Loucy (cell line): Measurements from ENCODE around the gene CD44.

Experiments used
- H2AFZ ChIP-seq: fragments of 200-600 bp; sonication (generic); 2 replicates; pipeline ENCODE4 v1.6.0; 2016; ENCODE audit warnings: antibody characterized with exemption, mild to moderate bottlenecking, low read length, moderate library complexity
- H3F3A ChIP-seq: fragments of 200-600 bp; 2 replicates; pipeline ENCODE4 v1.6.0; 2016; ENCODE audit warnings: antibody characterized with exemption, low read depth, mild to moderate bottlenecking
- H3K27me3 ChIP-seq: fragments of 200-600 bp; sonication (generic); 2 replicates; pipeline ENCODE4 v1.6.1; 2014; ENCODE audit warnings: low read length, mild to moderate bottlenecking; ENCODE audit not compliant: insufficient read depth, poor library complexity, severe bottlenecking
- H3K36me3 ChIP-seq: fragments of 200-600 bp; sonication (generic); 2 replicates; pipeline ENCODE4 v1.6.1; 2016; ENCODE audit warnings: low read length; ENCODE audit not compliant: insufficient read depth
- H3K4me1 ChIP-seq: fragments of 200-600 bp; sonication (generic); 2 replicates; pipeline ENCODE4 v1.5.1; 2014; ENCODE audit warnings: low read length, mild to moderate bottlenecking; ENCODE audit not compliant: insufficient read depth, poor library complexity, severe bottlenecking
- H3K4me2 ChIP-seq: fragments of 200-600 bp; sonication (generic); 2 replicates; pipeline ENCODE4 v1.6.0; 2014; ENCODE audit warnings: antibody characterized with exemption, low read length, low read depth, mild to moderate bottlenecking; ENCODE audit not compliant: poor library complexity, severe bottlenecking
- H3K4me3 ChIP-seq: fragments of 200-600 bp; sonication (generic); 2 replicates; pipeline ENCODE4 v1.5.1; 2014; ENCODE audit warnings: low read length, mild to moderate bottlenecking, mixed read lengths; ENCODE audit not compliant: poor library complexity, severe bottlenecking
- H3K79me2 ChIP-seq: fragments of 200-600 bp; sonication (generic); 2 replicates; pipeline ENCODE4 v1.6.1; 2014; ENCODE audit warnings: low read length; ENCODE audit not compliant: insufficient read depth
- H3K9ac ChIP-seq: fragments of 200-600 bp; sonication (generic); 2 replicates; pipeline ENCODE4 v1.6.0; 2014; ENCODE audit warnings: mild to moderate bottlenecking, low read depth, low read length, moderate library complexity; ENCODE audit not compliant: poor library complexity, severe bottlenecking
- H3K9me2 ChIP-seq: fragments of 200-600 bp; sonication (generic); replicated peaks from 2 replicates; pipeline ENCODE4 v1.6.1; 2016; ENCODE audit warnings: low read depth, low read length, mixed read lengths
- H3K9me3 ChIP-seq: fragments of 200-600 bp; sonication (generic); 2 replicates; pipeline ENCODE4 v1.6.1; 2014; ENCODE audit warnings: mild to moderate bottlenecking, antibody characterized with exemption, low read length, low read depth; ENCODE audit not compliant: insufficient read depth
- H4K20me1 ChIP-seq: fragments of 200-600 bp; sonication (generic); 2 replicates; pipeline ENCODE4 v1.6.0; 2014; ENCODE audit warnings: antibody characterized with exemption, low read length, mild to moderate bottlenecking; ENCODE audit not compliant: insufficient read depth, poor library complexity, severe bottlenecking
- EZH2phosphoT487 ChIP-seq: fragments of 200-600 bp; IDR thresholded peaks from 2 replicates; pipeline ENCODE4 v1.6.1; 2018; ENCODE audit warnings: antibody characterized with exemption, mild to moderate bottlenecking, moderate library complexity, borderline replicate concordance
- TF ChIP-seq, protein P1 (sequence below): fragments of 200-600 bp; sonication (generic); conservative IDR thresholded peaks from 2 replicates; pipeline ENCODE4 v1.5.1; 2014; ENCODE audit warnings: mild to moderate bottlenecking, antibody characterized with exemption, low read length

Gene CD44

DNA sequence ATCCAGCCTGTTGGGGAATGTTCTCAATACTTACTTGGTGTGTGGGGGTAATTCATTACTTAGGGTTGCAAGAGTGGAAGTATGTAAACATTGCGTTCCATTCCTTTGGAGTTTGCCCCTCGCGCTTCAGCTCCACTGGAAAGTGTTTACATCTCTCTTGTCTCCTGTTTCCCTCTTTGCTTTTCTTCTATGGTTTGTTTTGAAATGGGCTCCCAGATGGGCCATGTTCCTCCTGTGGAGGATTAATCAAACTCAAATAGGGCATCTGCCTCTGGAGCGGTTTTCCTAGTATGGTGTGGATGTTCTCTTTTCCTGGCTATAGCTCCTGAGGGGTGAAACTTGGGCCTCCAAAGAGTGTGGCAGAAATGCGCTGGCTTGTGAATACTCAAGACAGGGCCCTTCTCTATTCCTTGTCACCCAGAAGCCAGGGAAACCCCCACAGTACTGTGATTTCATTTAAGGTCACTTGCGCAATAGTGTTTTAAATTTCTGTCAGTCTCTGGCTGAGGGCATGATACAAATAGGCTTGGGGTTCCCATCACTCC, 51.9 kb downstream of the CD44 start:
- Histone ChIP-seq H3K79me2 (peaks cover 3% of the 10 kb centered on the region; the same call in 1 of the 2 replicates), H3K4me3 (no peak overlapping the region), H4K20me1 (no peaks in the 10 kb centered on the region), H2AFZ (no peak overlapping the region), H3K36me3 (peaks cover 95% of the 10 kb centered on the region; the same call in 1 of the 2 replicates), H3K9ac (no peak overlapping the region), H3F3A (no peaks in the 10 kb centered on the region), H3K27me3 (no peaks in the 10 kb centered on the region), H3K9me3 (no peaks in the 10 kb centered on the region), H3K9me2 (no peaks in the 10 kb centered on the region), H3K4me1 (no peaks in the 10 kb centered on the region), H3K4me2 (no peak overlapping the region)
- TF ChIP-seq EZH2phosphoT487 = no peak
- TF ChIP-seq, protein P1, sequence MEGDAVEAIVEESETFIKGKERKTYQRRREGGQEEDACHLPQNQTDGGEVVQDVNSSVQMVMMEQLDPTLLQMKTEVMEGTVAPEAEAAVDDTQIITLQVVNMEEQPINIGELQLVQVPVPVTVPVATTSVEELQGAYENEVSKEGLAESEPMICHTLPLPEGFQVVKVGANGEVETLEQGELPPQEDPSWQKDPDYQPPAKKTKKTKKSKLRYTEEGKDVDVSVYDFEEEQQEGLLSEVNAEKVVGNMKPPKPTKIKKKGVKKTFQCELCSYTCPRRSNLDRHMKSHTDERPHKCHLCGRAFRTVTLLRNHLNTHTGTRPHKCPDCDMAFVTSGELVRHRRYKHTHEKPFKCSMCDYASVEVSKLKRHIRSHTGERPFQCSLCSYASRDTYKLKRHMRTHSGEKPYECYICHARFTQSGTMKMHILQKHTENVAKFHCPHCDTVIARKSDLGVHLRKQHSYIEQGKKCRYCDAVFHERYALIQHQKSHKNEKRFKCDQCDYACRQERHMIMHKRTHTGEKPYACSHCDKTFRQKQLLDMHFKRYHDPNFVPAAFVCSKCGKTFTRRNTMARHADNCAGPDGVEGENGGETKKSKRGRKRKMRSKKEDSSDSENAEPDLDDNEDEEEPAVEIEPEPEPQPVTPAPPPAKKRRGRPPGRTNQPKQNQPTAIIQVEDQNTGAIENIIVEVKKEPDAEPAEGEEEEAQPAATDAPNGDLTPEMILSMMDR = no peak

DNA sequence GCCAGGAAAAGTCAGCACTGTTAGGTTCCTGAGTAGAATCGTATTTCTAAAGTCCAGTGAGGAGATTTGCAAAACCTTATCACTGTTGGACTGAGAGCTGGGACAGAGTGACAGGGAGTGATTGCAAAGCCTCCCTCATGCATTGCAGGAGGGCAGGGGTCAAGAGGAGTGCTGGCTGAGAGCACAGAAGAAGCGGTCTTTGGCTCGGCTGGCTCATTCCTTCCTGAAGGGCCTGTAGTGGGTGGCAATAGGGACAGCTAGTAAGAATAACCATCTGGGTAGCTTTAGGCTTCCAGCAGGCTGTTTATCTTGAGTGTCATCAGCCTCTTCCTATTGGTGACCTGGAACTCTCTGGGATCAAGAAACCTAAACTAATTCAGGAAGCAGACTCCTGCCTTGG, 53.4 kb downstream of the CD44 start:
- Histone ChIP-seq H2AFZ (no peak overlapping the region), H4K20me1 (no peaks in the 10 kb centered on the region), H3K4me3 (no peak overlapping the region), H3K79me2 (peaks cover 3% of the 10 kb centered on the region; the same call in 1 of the 2 replicates), H3K9ac (no peak overlapping the region), H3K27me3 (no peaks in the 10 kb centered on the region), H3K4me2 (no peak overlapping the region), H3K4me1 (no peaks in the 10 kb centered on the region), H3F3A (no peaks in the 10 kb centered on the region), H3K9me3 (no peaks in the 10 kb centered on the region), H3K36me3 (peaks cover 97% of the 10 kb centered on the region; the same call in 1 of the 2 replicates), H3K9me2 (no peaks in the 10 kb centered on the region)
- TF ChIP-seq, protein P1 = no peak
- no peak for TF ChIP-seq EZH2phosphoT487

DNA sequence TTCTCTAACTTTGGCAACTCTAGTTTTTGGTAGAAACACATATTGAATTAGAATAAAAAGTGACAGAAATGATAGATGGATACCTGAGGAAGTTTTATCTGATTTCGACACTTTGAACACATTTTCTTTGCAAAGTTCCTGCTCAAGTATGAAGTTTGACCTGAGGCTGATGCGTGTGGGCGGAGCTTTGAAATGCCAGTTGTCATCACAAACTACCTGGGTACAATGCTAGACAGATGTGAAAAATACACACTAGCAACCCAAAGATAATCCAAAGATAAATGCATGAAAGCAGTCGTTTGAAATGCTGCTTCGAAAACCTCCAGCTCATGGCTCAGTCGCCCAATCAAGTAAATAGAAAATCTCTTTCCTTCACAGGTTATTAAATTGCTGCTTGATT, 54.8 kb downstream of the CD44 start:
- Histone ChIP-seq H2AFZ (no peak overlapping the region), H3K27me3 (no peaks in the 10 kb centered on the region), H3K79me2 (peaks cover 3% of the 10 kb centered on the region; the same call in 1 of the 2 replicates), H3K9me2 (no peaks in the 10 kb centered on the region), H3K4me3 (no peak overlapping the region), H4K20me1 (no peaks in the 10 kb centered on the region), H3K4me1 (no peaks in the 10 kb centered on the region), H3K36me3 (peaks cover 98% of the 10 kb centered on the region; the same call in 1 of the 2 replicates), H3K9ac (no peak overlapping the region), H3K9me3 (no peaks in the 10 kb centered on the region), H3F3A (no peaks in the 10 kb centered on the region), H3K4me2 (no peak overlapping the region)
- TF ChIP-seq EZH2phosphoT487 = no peak
- TF ChIP-seq, protein P1 = no peak
